Measurements from ENCODE around the gene STPG1. TPM values are rescaled to one million over a fixed set of nuclear protein-coding genes. Genes with fewer than 3 reads are reported as not detected.

Gene STPG1
- total and polyA plus RNA-seq, 2 of the 13 experiments (the other 11 are each of a cell fraction or from before 2014, with no cell fraction given), result 3.4 to 4.3 TPM

- TF ChIP-seq HDAC6 (IDR thresholded peaks at IDR 0.05; ENCODE audit: low read depth, low read length), result no peak
- TF ChIP-seq DR1 (CRISPR knock-in tag; IDR thresholded peaks at IDR 0.05), result no peak
- no peak; the same call in 1 of the 2 replicates for TF ChIP-seq ZNF691 (CRISPR knock-in tag; IDR thresholded peaks at IDR 0.05; ENCODE audit: borderline replicate concordance, low read depth)
- peak; percentile 56 for TF ChIP-seq MED1 (CRISPR knock-in tag; IDR thresholded peaks at IDR 0.05)
- no peak for TF ChIP-seq ZNF674 (CRISPR knock-in tag; IDR thresholded peaks at IDR 0.05; ENCODE audit: low read depth)
- TF ChIP-seq MAFF (IDR thresholded peaks at IDR 0.05; ENCODE audit: low read depth, low read length), result no peak
- no peak for TF ChIP-seq THAP7 (CRISPR knock-in tag; IDR thresholded peaks at IDR 0.05)
- no peak for TF ChIP-seq HOXA9 (CRISPR knock-in tag; IDR thresholded peaks at IDR 0.05; ENCODE audit: borderline replicate concordance)
- no peak for TF ChIP-seq NFKBIZ (CRISPR knock-in tag; IDR thresholded peaks at IDR 0.05)
- no peak for TF ChIP-seq ETS1 (CRISPR knock-in tag; IDR thresholded peaks at IDR 0.05)
- TF ChIP-seq TP53 (CRISPR knock-in tag; conservative IDR thresholded peaks at IDR 0.05), result no peak
- TF ChIP-seq SOX13 (IDR thresholded peaks at IDR 0.05), result no peak
- TF ChIP-seq SOX13 (CRISPR knock-in tag; conservative IDR thresholded peaks at IDR 0.05 in 1 of 2, IDR thresholded peaks at IDR 0.05 in 1 of 2), result no peak; a peak in 1 of 4 replicates
- no peak for TF ChIP-seq ZBTB8A (CRISPR knock-in tag; IDR thresholded peaks at IDR 0.05; ENCODE audit: borderline replicate concordance, low read depth)
- TF ChIP-seq ZKSCAN8 (CRISPR knock-in tag; IDR thresholded peaks at IDR 0.05; ENCODE audit: borderline replicate concordance), result no peak
- no peak for TF ChIP-seq ZNF549 (CRISPR knock-in tag; IDR thresholded peaks at IDR 0.05)
- peak; percentile 60; the same call in 1 of the 2 replicates for TF ChIP-seq THAP11 (CRISPR knock-in tag; IDR thresholded peaks at IDR 0.05)
- 0 out of 2 replicates have a peak, but pooled peaks have one; percentile 2 for TF ChIP-seq SP4 (CRISPR knock-in tag; IDR thresholded peaks at IDR 0.05)
- peak; percentile 24; the same call in 1 of the 2 replicates for TF ChIP-seq FOXO1 (CRISPR knock-in tag; IDR thresholded peaks at IDR 0.05)
- no peak for TF ChIP-seq ZNF496 (CRISPR knock-in tag; IDR thresholded peaks at IDR 0.05; ENCODE audit: insufficient replicate concordance)
- no peak for TF ChIP-seq MTF1 (CRISPR knock-in tag; IDR thresholded peaks at IDR 0.05)
- TF ChIP-seq ATF7-NPFF (CRISPR knock-in tag; IDR thresholded peaks at IDR 0.05; ENCODE audit: low read depth), result no peak
- TF ChIP-seq KAT2B (IDR thresholded peaks at IDR 0.05; ENCODE audit: borderline replicate concordance, low read depth, low read length), result no peak
- no peak for TF ChIP-seq SNAPC2 (CRISPR knock-in tag; IDR thresholded peaks at IDR 0.05)
- peak; percentile 85 for TF ChIP-seq RAD21 (CRISPR knock-in tag; IDR thresholded peaks at IDR 0.05)
- no peak for TF ChIP-seq RBFOX2 (IDR thresholded peaks at IDR 0.05; ENCODE audit: low read depth, low read length)
- no peak for TF ChIP-seq BRCA1 (CRISPR knock-in tag; IDR thresholded peaks at IDR 0.05)
- peak; percentile 38; the same call in 1 of the 2 replicates for TF ChIP-seq MAX (IDR thresholded peaks at IDR 0.05)
- TF ChIP-seq ATRX (CRISPR knock-in tag; IDR thresholded peaks at IDR 0.05; ENCODE audit: borderline replicate concordance), result no peak
Observed at GRCh38 chr1:24415334-24415909, 1.8 kb upstream of the STPG1 start, which contains the start of gene NIPAL3 (continued).

Data from HepG2 (cell line).